H9 (cell line): ENCODE measurements around the gene TCEA2. TPM values are rescaled to one million over a fixed set of nuclear protein-coding genes. Genes with fewer than 3 reads are reported as not detected.

Source experiments
- DNase-seq: peaks from one replicate; pipeline ENCODE4 v3.0.0-alpha.2; 2017
- H2AFZ ChIP-seq: one replicate; pipeline ENCODE4 v1.6.1; 2013; ENCODE audit warnings: mild to moderate bottlenecking, low read length, control low read depth, moderate library complexity
- H2AK5ac ChIP-seq: 2 replicates; pipeline ENCODE4 v1.6.1; 2013; ENCODE audit warnings: low read length, control low read depth, mixed read lengths; ENCODE audit not compliant: insufficient read length
- H2BK120ac ChIP-seq: one replicate; pipeline ENCODE4 v1.6.1; 2013; ENCODE audit warnings: low read depth, mild to moderate bottlenecking, low read length, control low read depth, inconsistent platforms; ENCODE audit not compliant: poor library complexity, severe bottlenecking
- H2BK12ac ChIP-seq: 2 replicates; pipeline ENCODE4 v1.6.1; 2013; ENCODE audit warnings: low read length, control low read depth, mixed read lengths, low read depth; ENCODE audit not compliant: insufficient read length
- H2BK15ac ChIP-seq: 2 replicates; pipeline ENCODE4 v1.6.1; 2013; ENCODE audit warnings: low read depth, low read length, control low read depth
- H2BK20ac ChIP-seq: one replicate; pipeline ENCODE4 v1.6.1; 2013; ENCODE audit warnings: low read depth, mild to moderate bottlenecking, low read length, control low read depth, inconsistent platforms; ENCODE audit not compliant: poor library complexity, severe bottlenecking
- H2BK5ac ChIP-seq: 2 replicates; pipeline ENCODE4 v1.6.1; 2013; ENCODE audit warnings: low read length, control low read depth, mixed read lengths; ENCODE audit not compliant: insufficient read length
- H3K14ac ChIP-seq: 2 replicates; pipeline ENCODE4 v1.6.1; 2013; ENCODE audit warnings: low read length, control low read depth; ENCODE audit not compliant: insufficient read depth
- H3K18ac ChIP-seq: 2 replicates; pipeline ENCODE4 v1.6.1; 2013; ENCODE audit warnings: low read depth, mild to moderate bottlenecking, mixed read lengths, low read length, control low read depth; ENCODE audit not compliant: insufficient read length
- H3K23ac ChIP-seq: 2 replicates; pipeline ENCODE4 v1.6.1; 2013; ENCODE audit warnings: low read length, control low read depth, mixed read lengths, low read depth; ENCODE audit not compliant: insufficient read length
- H3K23me2 ChIP-seq: 2 replicates; pipeline ENCODE4 v1.6.1; 2013; ENCODE audit warnings: low read depth, mild to moderate bottlenecking, mixed read lengths, low read length, control low read depth; ENCODE audit not compliant: insufficient read length, poor library complexity, severe bottlenecking
- H3K27ac ChIP-seq: 2 replicates; pipeline ENCODE4 v1.5.1; 2013; ENCODE audit warnings: low read length, control low read depth, mixed read lengths, low read depth; ENCODE audit not compliant: insufficient read length
- H3K27me3 ChIP-seq: 2 replicates; pipeline ENCODE4 v1.6.1; 2013; ENCODE audit warnings: low read length, control low read depth, inconsistent platforms; ENCODE audit not compliant: insufficient read depth
- H3K4ac ChIP-seq: 2 replicates; pipeline ENCODE4 v1.6.1; 2013; ENCODE audit warnings: low read depth, mild to moderate bottlenecking, control low read depth, inconsistent platforms, low read length, moderate library complexity
- H3K4me1 ChIP-seq: 2 replicates; pipeline ENCODE4 v1.6.1; 2013; ENCODE audit warnings: low read length, control low read depth, inconsistent platforms; ENCODE audit not compliant: insufficient read depth
- H3K4me2 ChIP-seq: 2 replicates; pipeline ENCODE4 v1.6.1; 2013; ENCODE audit warnings: low read length, control low read depth, mixed read lengths; ENCODE audit not compliant: insufficient read length, insufficient read depth
- H3K56ac ChIP-seq: 2 replicates; pipeline ENCODE4 v1.6.1; 2013; ENCODE audit warnings: low read depth, mild to moderate bottlenecking, mixed read lengths, low read length, control low read depth; ENCODE audit not compliant: insufficient read length
- H3K79me1 ChIP-seq: 2 replicates; pipeline ENCODE4 v1.6.1; 2013; ENCODE audit warnings: low read depth, mild to moderate bottlenecking, moderate library complexity, low read length, control low read depth, inconsistent platforms; ENCODE audit not compliant: insufficient read depth, poor library complexity, severe bottlenecking
- H3K79me2 ChIP-seq: 2 replicates; pipeline ENCODE4 v1.6.1; 2013; ENCODE audit warnings: low read length, control low read depth, inconsistent platforms; ENCODE audit not compliant: insufficient read depth
- H3K9ac ChIP-seq: 2 replicates; pipeline ENCODE4 v1.6.1; 2013; ENCODE audit warnings: low read length, control low read depth, mixed read lengths; ENCODE audit not compliant: insufficient read length; ENCODE audit errors: extremely low read depth
- H3K9me3 ChIP-seq: one replicate; pipeline ENCODE4 v1.6.1; 2013; ENCODE audit warnings: low read depth, low read length, inconsistent platforms; ENCODE audit not compliant: control insufficient read depth
- H3T11ph ChIP-seq: one replicate; pipeline ENCODE4 v1.6.1; 2013; ENCODE audit warnings: mild to moderate bottlenecking, low read length, control low read depth, inconsistent platforms
- H4K20me1 ChIP-seq: one replicate; pipeline ENCODE4 v1.6.1; 2013; ENCODE audit not compliant: control insufficient read depth, insufficient read length, insufficient read depth
- H4K5ac ChIP-seq: 2 replicates; pipeline ENCODE4 v1.6.1; 2013; ENCODE audit warnings: low read depth, mild to moderate bottlenecking, mixed read lengths, low read length, control low read depth; ENCODE audit not compliant: insufficient read length
- H4K8ac ChIP-seq: replicated peaks from 2 replicates; pipeline ENCODE4 v1.6.1; 2013; ENCODE audit warnings: low read length, control low read depth, mixed read lengths, low read depth; ENCODE audit not compliant: insufficient read length
- H4K91ac ChIP-seq: 2 replicates; pipeline ENCODE4 v1.6.1; 2013; ENCODE audit warnings: low read depth, mild to moderate bottlenecking, moderate library complexity, mixed read lengths, low read length, control low read depth; ENCODE audit not compliant: insufficient read length
- H3K27ac Mint-ChIP-seq, 3 experiments: 2 replicates in 2 of 3; 3 replicates in 1 of 3; pipeline ENCODE4 v1.8.0; 2020 to 2021; ENCODE audit warnings: mixed read lengths in 3 of 3, mild to moderate bottlenecking in 1 of 3, moderate library complexity in 1 of 3
- H3K27me3 Mint-ChIP-seq: 2 replicates; pipeline ENCODE4 v1.8.0; 2021; ENCODE audit warnings: low read depth, mild to moderate bottlenecking, moderate library complexity, mixed read lengths
- H3K36me3 Mint-ChIP-seq, 3 experiments: 2 replicates in 2 of 3; 3 replicates in 1 of 3; pipeline ENCODE4 v1.8.0; 2020 to 2021; ENCODE audit warnings: low read depth in 3 of 3, mixed read lengths in 3 of 3; ENCODE audit not compliant: insufficient read depth in 1 of 3
- H3K4me1 Mint-ChIP-seq, 2 experiments: 2 replicates each; pipeline ENCODE4 v1.8.0; 2020; ENCODE audit warnings: mixed read lengths in 2 of 2
- H3K4me3 Mint-ChIP-seq, 2 experiments: 2 replicates in 1 of 2; 3 replicates in 1 of 2; pipeline ENCODE4 v1.8.0; 2020 to 2021; ENCODE audit warnings: mild to moderate bottlenecking in 2 of 2, mixed read lengths in 2 of 2, moderate library complexity in 1 of 2
- H3K9me3 Mint-ChIP-seq, 2 experiments: 2 replicates in 1 of 2; 3 replicates in 1 of 2; pipeline ENCODE4 v1.8.0; 2020; ENCODE audit warnings: mild to moderate bottlenecking in 2 of 2, mixed read lengths in 2 of 2, moderate library complexity in 1 of 2
- CTCF ChIP-seq: fragments of 200-600 bp; sonication (generic); conservative IDR thresholded peaks from 3 replicates; pipeline ENCODE4 v1.8.0; 2021; ENCODE audit warnings: antibody characterized with exemption, mild to moderate bottlenecking
- WGBS: extraction: QIAGEN DNeasy Blood & Tissue Kit; methylation state at CpG from one replicate; pipeline ENCODE4 v1.1.7; 2013; ENCODE audit warnings: missing lambda C conversion rate, low lambda C conversion rate, mixed read lengths; ENCODE audit not compliant: insufficient read length; ENCODE audit errors: extremely low coverage; 5-methylcytosine and 5-hydroxymethylcytosine counted together
- total RNA-seq: library from RNA; stranded (reverse); gene quantifications from 2 replicates; pipeline ENCODE4 v1.2.1, GENCODE V29; 2021

TCEA2 gene
- total RNA-seq, 1 experiment from 2014 or later: 51.7 TPM

GRCh38 chr20:64076061-64076997 lies 13.3 kb downstream of the TCEA2 start:
- peaks cover 12% of the 10 kb centered on the region for H3K27me3 Mint-ChIP-seq

More at GRCh38 chr20:64076061-64076997, 13.3 kb downstream of the TCEA2 start:
- peaks cover 16 to 20% of the 10 kb centered on the region in 2 experiments for H3K4me1 Mint-ChIP-seq
- Histone ChIP-seq H3K27ac (no peak overlapping the region), H3K23ac (no peak overlapping the region), H2BK120ac (no peak overlapping the region), H2AFZ (no peak overlapping the region), H3K56ac (no peak overlapping the region), H3T11ph (no peak overlapping the region), H2BK12ac (no peak overlapping the region), H3K27me3 (no peaks in the 10 kb centered on the region), H3K9me3 (no peaks in the 10 kb centered on the region), H2BK5ac (no peak overlapping the region), H4K8ac (no peak overlapping the region), H3K18ac (no peak overlapping the region), H3K23me2 (peaks cover 6% of the 10 kb centered on the region), H3K4me1 (no peaks in the 10 kb centered on the region; the same call in 1 of the 2 replicates), H3K14ac (no peak overlapping the region), H2BK20ac (no peak overlapping the region), H3K9ac (no peak overlapping the region), H4K5ac (no peak overlapping the region), H4K20me1 (no peaks in the 10 kb centered on the region), H3K4ac (no peak overlapping the region), H2BK15ac (no peak overlapping the region), H2AK5ac (no peak overlapping the region), H4K91ac (no peak overlapping the region), H3K4me2 (no peak overlapping the region), H3K79me2 (no peaks in the 10 kb centered on the region), H3K79me1 (no peaks in the 10 kb centered on the region)
- no peak for DNase-seq
- no peak overlapping the region for H3K4me3 Mint-ChIP-seq
- no CpG with 5 or more reads among the region's 22 CpGs for WGBS
- no peaks in the 10 kb centered on the region for H3K9me3 Mint-ChIP-seq
- no peak for TF ChIP-seq CTCF
- H3K27ac Mint-ChIP-seq: no peak overlapping the region
- no peaks in the 10 kb centered on the region; a peak in 2 of 7 replicates for H3K36me3 Mint-ChIP-seq
